ENCODE measurements around the gene CAMTA1.
"Not testable (repeated sequence)": the region's sequence is repeated elsewhere in the genome, so short reads cannot be mapped to it uniquely, and the experiment has no call there.

CAMTA1 gene, protein sequence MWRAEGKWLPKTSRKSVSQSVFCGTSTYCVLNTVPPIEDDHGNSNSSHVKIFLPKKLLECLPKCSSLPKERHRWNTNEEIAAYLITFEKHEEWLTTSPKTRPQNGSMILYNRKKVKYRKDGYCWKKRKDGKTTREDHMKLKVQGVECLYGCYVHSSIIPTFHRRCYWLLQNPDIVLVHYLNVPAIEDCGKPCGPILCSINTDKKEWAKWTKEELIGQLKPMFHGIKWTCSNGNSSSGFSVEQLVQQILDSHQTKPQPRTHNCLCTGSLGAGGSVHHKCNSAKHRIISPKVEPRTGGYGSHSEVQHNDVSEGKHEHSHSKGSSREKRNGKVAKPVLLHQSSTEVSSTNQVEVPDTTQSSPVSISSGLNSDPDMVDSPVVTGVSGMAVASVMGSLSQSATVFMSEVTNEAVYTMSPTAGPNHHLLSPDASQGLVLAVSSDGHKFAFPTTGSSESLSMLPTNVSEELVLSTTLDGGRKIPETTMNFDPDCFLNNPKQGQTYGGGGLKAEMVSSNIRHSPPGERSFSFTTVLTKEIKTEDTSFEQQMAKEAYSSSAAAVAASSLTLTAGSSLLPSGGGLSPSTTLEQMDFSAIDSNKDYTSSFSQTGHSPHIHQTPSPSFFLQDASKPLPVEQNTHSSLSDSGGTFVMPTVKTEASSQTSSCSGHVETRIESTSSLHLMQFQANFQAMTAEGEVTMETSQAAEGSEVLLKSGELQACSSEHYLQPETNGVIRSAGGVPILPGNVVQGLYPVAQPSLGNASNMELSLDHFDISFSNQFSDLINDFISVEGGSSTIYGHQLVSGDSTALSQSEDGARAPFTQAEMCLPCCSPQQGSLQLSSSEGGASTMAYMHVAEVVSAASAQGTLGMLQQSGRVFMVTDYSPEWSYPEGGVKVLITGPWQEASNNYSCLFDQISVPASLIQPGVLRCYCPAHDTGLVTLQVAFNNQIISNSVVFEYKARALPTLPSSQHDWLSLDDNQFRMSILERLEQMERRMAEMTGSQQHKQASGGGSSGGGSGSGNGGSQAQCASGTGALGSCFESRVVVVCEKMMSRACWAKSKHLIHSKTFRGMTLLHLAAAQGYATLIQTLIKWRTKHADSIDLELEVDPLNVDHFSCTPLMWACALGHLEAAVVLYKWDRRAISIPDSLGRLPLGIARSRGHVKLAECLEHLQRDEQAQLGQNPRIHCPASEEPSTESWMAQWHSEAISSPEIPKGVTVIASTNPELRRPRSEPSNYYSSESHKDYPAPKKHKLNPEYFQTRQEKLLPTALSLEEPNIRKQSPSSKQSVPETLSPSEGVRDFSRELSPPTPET (N-terminal part only)
- total RNA-seq: 11.4 to 17.5 (median 13.3) reads per million in 3 experiments

- no peak for DNase-seq
Measured at GRCh38 chr1:6785318-6785727, at the start of gene CAMTA1. Gene CAMTA1 (plus strand): TSS chr1:6785454. CDS start chr1:6785531, 77 bp downstream.

DNA sequence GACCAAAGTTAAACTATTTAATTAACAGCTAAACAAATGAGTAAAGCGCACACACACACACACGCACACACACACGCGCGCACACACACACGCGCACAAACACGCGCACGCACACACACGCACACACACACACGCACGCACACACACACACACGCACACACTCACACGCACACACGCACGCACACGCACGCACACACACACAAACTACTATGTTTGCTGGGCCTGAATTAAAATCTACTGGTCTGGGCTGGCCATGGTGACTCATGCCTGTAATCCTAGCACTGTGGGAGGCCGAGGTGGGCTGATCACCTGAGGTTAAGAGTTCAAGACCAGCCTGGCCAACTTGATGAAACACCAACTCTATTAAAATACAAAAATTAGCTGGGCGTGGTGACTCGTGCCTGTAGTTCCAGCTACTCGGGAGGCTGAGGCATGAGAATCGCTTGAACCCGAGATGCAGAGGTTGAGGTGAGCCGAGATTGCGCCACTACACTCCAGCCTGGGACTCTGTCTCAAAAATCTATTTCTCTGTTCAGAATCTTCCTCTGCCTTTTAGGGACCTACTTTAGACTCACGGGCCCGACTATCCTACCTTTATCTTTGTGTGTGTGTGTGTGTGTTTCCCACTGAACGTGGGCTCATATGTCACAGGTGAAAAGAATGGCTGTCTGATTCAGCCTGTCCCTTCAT, 46.1 kb upstream of the CAMTA1 start:
- no peak for DNase-seq

- not testable (repeated sequence) for DNase-seq
Measured at GRCh38 chr1:6742676-6743188, 42.5 kb upstream of the CAMTA1 start.

DNA sequence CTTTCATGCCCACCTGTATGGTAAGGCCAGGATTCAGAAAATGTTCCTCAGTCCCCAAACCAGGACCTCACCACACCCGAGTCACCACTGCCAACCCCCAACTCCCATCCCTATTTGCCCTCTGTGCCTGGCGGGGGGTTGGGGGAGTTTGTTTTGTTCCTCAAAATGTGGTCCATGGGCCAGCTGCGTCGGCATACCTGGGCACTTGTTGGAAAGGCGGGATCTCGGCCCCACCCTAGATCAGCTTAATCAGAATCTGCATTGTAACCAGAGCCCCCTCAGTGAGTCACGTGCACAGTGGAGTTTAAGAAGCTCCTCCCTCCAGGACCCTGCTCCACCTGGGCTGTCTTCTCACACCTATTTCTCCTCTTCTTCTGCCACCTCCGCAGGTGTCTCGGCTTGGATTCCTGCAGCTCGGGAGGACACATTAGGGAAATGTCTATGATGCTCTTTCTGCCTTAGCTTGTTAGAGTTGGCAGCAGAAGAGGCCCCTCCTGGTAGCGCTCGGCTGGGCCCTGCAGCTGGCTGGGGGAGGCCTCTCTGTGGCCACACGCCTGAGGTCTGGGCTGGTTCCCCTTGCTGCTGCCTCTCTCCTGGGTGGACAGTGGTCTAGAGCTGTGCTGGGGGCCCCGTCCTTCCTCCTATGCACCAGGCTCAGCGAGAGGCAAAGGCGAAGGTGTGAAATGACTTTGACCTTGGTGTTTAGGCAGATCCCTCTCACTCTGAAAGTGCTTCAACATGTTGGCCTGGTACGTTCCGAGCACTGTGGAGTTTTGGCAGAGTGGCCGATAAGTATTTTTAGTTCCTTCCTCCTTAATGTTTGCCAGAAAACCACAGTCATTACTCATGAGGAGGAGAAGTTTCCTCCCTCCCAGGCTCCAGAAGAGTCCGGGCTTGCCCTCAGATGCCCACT, 41.8 kb upstream of the CAMTA1 start:
- DNase-seq: peak; percentile 27

- DNase-seq: no peak
Measured at GRCh38 chr1:6745073-6745472, 40.2 kb upstream of the CAMTA1 start.

- DNase-seq: no peak
Measured at GRCh38 chr1:6747674-6748073, 37.6 kb upstream of the CAMTA1 start.

- no peak for DNase-seq
Measured at GRCh38 chr1:6750490-6750889, 34.8 kb upstream of the CAMTA1 start.

- no peak for DNase-seq
Measured at GRCh38 chr1:6753320-6754140, 31.7 kb upstream of the CAMTA1 start.

GRCh38 chr1:6756457-6756856, 28.8 kb upstream of the CAMTA1 start:
- DNase-seq: no peak

GRCh38 chr1:6757719-6758435, 27.4 kb upstream of the CAMTA1 start:
- no peak for DNase-seq

DNA sequence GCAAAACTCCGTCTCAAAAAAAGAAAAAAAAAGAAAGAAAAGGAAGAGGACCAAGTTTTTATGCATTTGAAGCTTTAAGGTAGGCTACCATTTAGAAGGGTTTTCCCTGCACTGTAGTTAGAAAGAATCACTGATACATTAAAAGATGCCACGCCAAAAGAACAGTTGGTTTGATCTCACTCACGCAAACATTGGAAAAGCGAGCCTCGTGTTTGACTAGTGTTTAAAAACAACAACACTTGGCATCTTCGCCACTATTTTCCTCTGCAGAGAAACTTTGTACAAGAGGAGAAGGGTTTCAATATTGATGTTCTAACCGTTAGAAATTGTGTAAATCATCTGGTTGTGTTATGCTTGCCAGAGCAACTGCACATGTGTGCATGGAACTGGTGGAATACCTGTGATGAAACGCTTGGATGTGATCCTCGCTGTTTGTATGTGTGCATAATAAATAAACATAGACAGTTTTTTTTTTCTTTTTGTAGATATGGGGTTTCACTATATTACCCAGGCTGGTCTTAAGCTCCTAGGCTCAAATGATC, 24.0 kb upstream of the CAMTA1 start:
- DNase-seq: no peak

DNA sequence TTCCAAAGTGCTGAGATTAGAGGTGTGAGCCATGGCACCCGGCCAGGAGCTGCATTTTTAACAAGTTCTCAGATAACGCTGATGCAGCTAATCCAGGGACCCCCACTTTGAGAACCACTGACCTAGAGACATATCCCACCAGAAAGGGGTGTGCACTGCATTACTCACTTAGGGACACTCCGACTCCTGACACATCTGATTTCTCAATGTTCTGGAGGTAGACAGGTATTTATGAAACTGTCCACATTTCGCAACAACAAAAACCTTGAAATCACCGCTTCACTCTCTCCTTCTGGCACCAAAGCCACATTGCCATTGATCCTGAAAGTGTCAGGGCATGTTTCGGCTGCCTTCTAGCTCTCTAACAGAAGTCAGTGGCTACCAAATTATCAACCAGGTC, 23.2 kb upstream of the CAMTA1 start:
- no peak for DNase-seq

DNA sequence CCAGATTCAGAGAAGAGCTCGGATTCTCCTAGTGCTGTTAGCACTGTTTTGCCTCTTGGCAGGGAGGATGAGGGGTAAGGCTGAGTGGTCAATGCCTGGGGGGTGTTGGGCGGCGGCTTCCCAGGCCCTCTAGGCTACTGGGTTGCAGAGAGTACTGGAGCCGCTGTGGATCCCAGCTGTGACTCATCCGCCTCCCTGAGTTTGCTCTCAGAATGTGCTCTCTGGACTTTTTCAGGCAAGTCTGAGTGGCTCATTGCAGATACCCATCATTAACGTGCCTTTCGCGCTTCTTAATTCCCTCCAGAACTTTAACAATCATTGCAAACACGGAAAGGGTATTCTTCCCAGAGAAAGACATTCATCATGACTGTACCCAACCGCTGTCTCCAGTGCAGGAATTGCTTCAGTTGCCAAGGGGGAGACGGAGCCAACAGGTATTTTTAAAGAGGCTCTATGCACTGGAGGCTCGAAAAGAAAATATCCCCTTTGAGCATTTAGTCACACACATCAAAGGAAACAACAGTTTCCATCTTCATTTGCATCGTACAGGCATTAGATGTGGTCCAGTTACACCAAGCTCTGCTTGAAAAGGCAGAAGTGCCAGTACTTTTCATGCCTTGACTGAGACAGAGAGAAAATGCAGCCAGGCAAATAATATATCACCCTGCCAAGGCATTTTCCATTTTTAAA, 14.4 kb upstream of the CAMTA1 start:
- no peak for DNase-seq

- no peak for DNase-seq
Measured at GRCh38 chr1:6771441-6771769, 13.8 kb upstream of the CAMTA1 start.

DNA sequence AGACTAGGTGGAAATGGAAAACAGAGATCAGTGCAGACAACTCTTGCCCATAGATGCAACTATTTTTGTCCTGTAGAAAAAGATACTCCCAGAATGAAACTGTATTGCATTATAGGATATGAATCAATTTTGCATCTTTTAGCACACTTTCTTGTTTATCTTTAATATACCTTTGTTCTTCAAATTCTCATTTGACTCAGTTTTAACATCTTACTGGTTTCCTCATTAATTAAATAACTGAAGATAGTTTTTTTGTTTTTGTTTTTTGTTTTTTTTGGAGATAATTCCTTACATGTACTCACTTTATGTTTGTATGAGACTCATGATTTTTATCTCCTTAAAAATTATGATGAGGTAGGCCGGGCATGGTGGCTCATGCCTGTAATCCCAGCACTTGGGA, 10.9 kb upstream of the CAMTA1 start:
- DNase-seq: no peak

- DNase-seq: no peak
Measured at GRCh38 chr1:6775261-6776043, 9.8 kb upstream of the CAMTA1 start.

GRCh38 chr1:6776389-6776788, 8.9 kb upstream of the CAMTA1 start:
- DNase-seq: no peak

DNA sequence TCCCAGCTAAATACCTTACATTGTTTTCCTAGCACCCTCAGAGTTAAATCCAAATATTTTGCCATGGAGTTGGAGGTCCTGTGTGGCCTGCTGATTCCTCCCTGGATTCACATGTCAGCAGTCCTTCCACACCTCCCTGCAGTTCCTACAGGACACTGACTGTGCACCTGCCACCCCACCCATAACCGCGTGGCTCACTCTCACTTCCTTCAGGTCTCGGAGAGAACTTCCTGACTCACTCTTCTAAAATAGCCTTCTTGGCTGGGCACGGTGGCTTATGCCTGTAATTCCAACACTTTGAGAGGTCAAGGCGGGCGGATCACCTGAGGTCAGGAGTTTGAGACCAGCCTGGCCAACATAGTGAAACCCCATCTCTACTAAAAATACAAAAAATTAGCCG, 8.4 kb upstream of the CAMTA1 start:
- no peak for DNase-seq
